Right ventricle myocardium inferior (tissue), 1 donor: ENCODE measurements around the gene TNFRSF1A. TPM values are rescaled to one million over a fixed set of nuclear protein-coding genes. Genes with fewer than 3 reads are reported as not detected.
"Not testable (repeated sequence)": the region's sequence is repeated elsewhere in the genome, so short reads cannot be mapped to it uniquely, and the experiment has no call there.

Experiments
- ATAC-seq: fragments of 200-7000 bp; cut with Tn5 transposase; one replicate; pipeline ENCODE4 v1.9.1; 2020; ENCODE audit warnings: mild to moderate bottlenecking, moderate library complexity
- DNase-seq: peaks from one replicate; pipeline ENCODE4 v3.0.0; 2021; ENCODE audit errors: missing footprints
- intact Hi-C: fragments of 100-400 bp; cut with DNase I; formaldehyde crosslinking; loops from one replicate; pipeline ENCODE4 v1.11.0; 2022
- total RNA-seq: library from RNA; stranded (reverse); fragmentation: NEBNext Ultra II Directional; extraction: Animal tissue kit (Norgen Biotek cat#: 25700); gene quantifications from one replicate; pipeline ENCODE4 v1.2.1, GENCODE V29; 2021
- donor health status: DM: no; HTN: yes; CAD: no; lungs with severe emphysema.

Gene TNFRSF1A
- total RNA-seq, 1 donor from 2014 or later = 59.8 TPM

- DNase-seq (no peak), ATAC-seq (peak; percentile 54)
- intact Hi-C loops = no loop called here
Measured at GRCh38 chr12:6295094-6295811, 46.6 kb downstream of the TNFRSF1A start.

GRCh38 chr12:6294156-6295093, 47.5 kb downstream of the TNFRSF1A start:
- intact Hi-C loops = no loop called here
- ATAC-seq (peak; percentile 23), DNase-seq (no peak)

- intact Hi-C loops = no loop called here
Measured at GRCh38 chr12:6292606-6293005, 49.3 kb downstream of the TNFRSF1A start.

GRCh38 chr12:6289906-6290305, 52.0 kb downstream of the TNFRSF1A start:
- ATAC-seq, intact Hi-C loops, DNase-seq: not testable (repeated sequence)

More at GRCh38 chr12:6292606-6293005, 49.3 kb downstream of the TNFRSF1A start:
- DNase-seq = no peak
- ATAC-seq = no peak

- intact Hi-C loops, ATAC-seq: not testable (repeated sequence)
Measured at GRCh38 chr12:6289081-6289480, 52.8 kb downstream of the TNFRSF1A start.

GRCh38 chr12:6288235-6288634, 53.6 kb downstream of the TNFRSF1A start:
- intact Hi-C loops = no loop called here
- ATAC-seq (no peak), DNase-seq (no peak)

More at GRCh38 chr12:6289081-6289480, 52.8 kb downstream of the TNFRSF1A start:
- DNase-seq = not testable (repeated sequence)

- ATAC-seq (no peak), DNase-seq (no peak)
- intact Hi-C loops = loop anchor here (1.0 to 2.0 kb wide), 3 partner anchors 90 to 297 kb away; no protein-coding TSS in a partner anchor
Measured at GRCh38 chr12:6285532-6286306, 56.2 kb downstream of the TNFRSF1A start.

GRCh38 chr12:6285063-6285477, 56.8 kb downstream of the TNFRSF1A start:
- intact Hi-C loops = loop anchor here (1.0 to 2.0 kb wide), 3 partner anchors 90 to 296 kb away; no protein-coding TSS in a partner anchor
- peak; percentile 84 for DNase-seq
- ATAC-seq = peak; percentile 86

GRCh38 chr12:6284273-6284672, 57.6 kb downstream of the TNFRSF1A start:
- DNase-seq (no peak), ATAC-seq (no peak)
- intact Hi-C loops = loop anchor here (2.0 kb wide), 2 partner anchors 221 to 295 kb away; no protein-coding TSS in a partner anchor

- no peak for ATAC-seq
- intact Hi-C loops = no loop called here
- no peak for DNase-seq
Measured at GRCh38 chr12:6282453-6282840, 59.4 kb downstream of the TNFRSF1A start.

- DNase-seq (no peak), ATAC-seq (no peak)
- intact Hi-C loops = no loop called here
Measured at GRCh38 chr12:6281081-6281809, 60.6 kb downstream of the TNFRSF1A start.

GRCh38 chr12:6280672-6281071, 61.2 kb downstream of the TNFRSF1A start:
- DNase-seq (no peak), ATAC-seq (no peak)
- intact Hi-C loops = no loop called here

- intact Hi-C loops = no loop called here
- ATAC-seq (no peak), DNase-seq (no peak)
Measured at GRCh38 chr12:6280053-6280469, 61.8 kb downstream of the TNFRSF1A start.

- ATAC-seq = no peak
- intact Hi-C loops = loop anchor here (1.0 to 5.0 kb wide), 3 partner anchors 53 to 207 kb away; no protein-coding TSS in a partner anchor
- DNase-seq = no peak
Measured at GRCh38 chr12:6279631-6280030, 62.2 kb downstream of the TNFRSF1A start.

- intact Hi-C loops = loop anchor here (1.0 to 5.0 kb wide), 3 partner anchors 52 to 207 kb away; no protein-coding TSS in a partner anchor
- DNase-seq = no peak
- no peak for ATAC-seq
Measured at GRCh38 chr12:6279256-6279628, 62.6 kb downstream of the TNFRSF1A start.
